Measurements from ENCODE around the gene GNPDA2. TPM values are rescaled to one million over a fixed set of nuclear protein-coding genes. Genes with fewer than 3 reads are reported as not detected.

Gene GNPDA2
- total RNA-seq = 39.5 TPM

DNA sequence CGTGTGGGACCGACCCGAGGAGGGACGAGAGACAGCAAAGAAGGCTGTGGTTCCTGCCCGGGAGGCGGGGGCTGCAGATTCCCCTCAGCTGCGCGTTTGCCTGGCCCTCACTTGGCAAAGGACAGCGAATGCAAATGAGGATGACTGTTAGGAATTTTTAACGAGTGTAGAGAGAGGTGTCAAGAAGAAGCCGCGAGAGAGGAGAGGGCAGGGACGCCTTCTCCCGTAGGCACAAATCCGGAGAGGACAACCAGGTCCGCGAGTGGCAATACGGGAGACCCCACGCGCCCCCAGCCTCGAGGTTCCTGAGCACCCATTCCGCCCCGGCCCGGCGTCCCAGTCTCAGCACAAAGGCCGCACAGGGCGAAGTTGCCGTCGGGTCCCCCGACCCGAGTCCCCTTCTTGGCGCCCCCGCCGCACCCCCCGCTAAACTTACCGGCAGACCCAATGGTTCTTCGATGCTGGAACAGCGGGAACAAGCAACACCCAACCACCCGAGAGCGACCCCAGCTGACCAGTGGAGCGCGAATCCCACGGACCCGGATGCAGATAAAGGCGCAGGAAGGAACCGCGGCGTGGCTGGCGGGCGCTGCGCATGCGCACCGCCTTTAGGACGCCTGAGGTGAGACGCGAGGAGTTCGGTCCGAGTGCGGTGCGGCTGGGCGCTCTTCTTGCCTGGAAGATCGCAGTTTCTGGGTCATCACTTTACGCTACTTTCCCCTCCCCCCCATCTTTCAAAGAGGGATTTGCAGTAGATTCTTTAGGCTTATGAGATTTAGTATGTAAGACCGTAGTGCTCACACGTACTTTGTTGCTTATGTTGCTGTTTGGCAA, at the start of gene GNPDA2:
Gene GNPDA2 (minus strand): TSS at position 519 of the 834 bp plus-strand sequence. CDS start 4,349 bp downstream, outside the sequence.

DNA sequence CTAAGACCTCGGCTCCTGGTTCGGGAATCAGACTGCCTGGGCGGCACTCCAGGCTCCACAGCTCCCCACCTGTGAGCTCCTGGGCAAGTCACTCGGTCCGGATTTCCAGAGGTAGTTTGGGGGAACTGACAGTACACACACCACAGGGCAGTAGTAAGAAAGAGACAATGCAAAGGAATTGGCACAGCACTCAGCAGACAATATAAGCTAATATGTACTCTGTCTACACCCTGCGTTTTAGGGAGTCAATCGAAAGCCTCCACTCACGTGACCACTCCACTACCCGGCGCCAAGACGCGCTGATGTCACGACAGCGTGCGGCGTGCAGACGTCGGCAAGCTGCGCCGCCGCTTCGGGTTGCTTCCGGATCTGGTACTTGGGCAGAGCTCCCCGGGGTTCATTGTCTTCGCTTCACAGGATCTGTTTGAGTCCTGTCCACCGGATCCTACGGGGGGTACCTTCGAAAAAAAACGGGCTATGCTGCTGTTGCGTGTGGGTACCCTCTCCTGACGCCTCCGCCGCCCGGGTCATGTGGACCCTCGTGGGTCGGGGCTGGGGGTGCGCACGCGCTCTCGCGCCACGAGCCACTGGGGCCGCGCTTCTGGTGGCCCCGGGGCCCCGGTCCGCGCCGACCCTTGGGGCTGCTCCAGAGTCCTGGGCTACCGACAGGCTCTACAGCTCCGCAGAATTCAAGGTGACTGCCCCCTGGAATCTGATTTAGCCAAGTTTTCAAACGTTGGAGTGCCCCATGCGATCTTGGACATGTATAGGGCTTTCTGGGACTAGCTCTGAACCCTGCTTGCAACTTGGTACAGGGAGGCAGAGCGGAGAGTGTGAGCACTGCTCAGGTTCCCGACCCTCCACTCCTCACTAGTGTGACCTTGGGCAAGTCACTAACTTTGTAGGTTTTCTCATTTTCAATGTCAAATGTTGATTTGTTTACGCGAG, 48.0 kb downstream of the GNPDA2 start, which contains the start of gene GUF1:
Gene GUF1 (plus strand): TSS at position 327 of the 948 bp plus-strand sequence. CDS start 203 bp downstream, at position 530.

Other genes with a start within 250 kb of the GNPDA2 start
- gene YIPF7, start 74.9 kb downstream of the GNPDA2 start, total RNA-seq = 0.44 TPM
- 40.0 TPM for gene GUF1, start 48.1 kb downstream of the GNPDA2 start, total RNA-seq

Measured in camera-type eye (tissue), 1 donor.